A673 (cell line): ENCODE results near the gene PRL.

Experiments
- EZH2 ChIP-seq: fragments of 200-600 bp; sonication (generic); IDR thresholded peaks from 2 replicates; pipeline ENCODE4 v1.6.1; 2017; ENCODE audit warnings: borderline replicate concordance, low read depth, mild to moderate bottlenecking, mixed read lengths, antibody characterized with exemption, low read length; ENCODE audit not compliant: poor library complexity, severe bottlenecking
- TF ChIP-seq, protein P1 (sequence below): fragments of 300-800, 200-600 bp; sonication (generic); conservative IDR thresholded peaks from 2 replicates; pipeline ENCODE4 v1.5.1; 2017; ENCODE audit warnings: low read depth, mild to moderate bottlenecking, antibody characterized with exemption, low read length, moderate library complexity, mixed read lengths

DNA sequence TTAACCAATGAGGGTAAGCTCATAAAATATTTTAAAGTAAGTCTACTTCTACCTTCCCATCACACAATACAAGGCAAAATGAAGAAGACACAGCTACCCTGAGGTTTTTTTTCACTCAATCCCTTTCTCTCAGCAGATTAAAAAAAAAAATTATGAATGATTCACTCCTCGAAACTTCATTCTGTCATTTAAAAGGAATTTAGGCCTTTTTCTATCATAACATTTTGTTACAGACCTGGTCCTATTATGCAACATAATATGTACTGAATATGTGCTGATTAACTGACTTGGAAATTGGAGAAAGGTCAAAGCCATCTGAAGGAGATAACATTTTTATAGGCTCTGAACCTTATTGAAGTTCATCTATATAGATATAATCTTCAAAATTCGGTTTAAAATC, 45.5 kb downstream of the PRL start:
- TF ChIP-seq, protein P1, sequence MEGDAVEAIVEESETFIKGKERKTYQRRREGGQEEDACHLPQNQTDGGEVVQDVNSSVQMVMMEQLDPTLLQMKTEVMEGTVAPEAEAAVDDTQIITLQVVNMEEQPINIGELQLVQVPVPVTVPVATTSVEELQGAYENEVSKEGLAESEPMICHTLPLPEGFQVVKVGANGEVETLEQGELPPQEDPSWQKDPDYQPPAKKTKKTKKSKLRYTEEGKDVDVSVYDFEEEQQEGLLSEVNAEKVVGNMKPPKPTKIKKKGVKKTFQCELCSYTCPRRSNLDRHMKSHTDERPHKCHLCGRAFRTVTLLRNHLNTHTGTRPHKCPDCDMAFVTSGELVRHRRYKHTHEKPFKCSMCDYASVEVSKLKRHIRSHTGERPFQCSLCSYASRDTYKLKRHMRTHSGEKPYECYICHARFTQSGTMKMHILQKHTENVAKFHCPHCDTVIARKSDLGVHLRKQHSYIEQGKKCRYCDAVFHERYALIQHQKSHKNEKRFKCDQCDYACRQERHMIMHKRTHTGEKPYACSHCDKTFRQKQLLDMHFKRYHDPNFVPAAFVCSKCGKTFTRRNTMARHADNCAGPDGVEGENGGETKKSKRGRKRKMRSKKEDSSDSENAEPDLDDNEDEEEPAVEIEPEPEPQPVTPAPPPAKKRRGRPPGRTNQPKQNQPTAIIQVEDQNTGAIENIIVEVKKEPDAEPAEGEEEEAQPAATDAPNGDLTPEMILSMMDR: no peak
- no peak for TF ChIP-seq EZH2
